OCI-LY3 (cell line): ENCODE measurements around the gene RIN3.
"Not testable (repeated sequence)": the region's sequence is repeated elsewhere in the genome, so short reads cannot be mapped to it uniquely, and the experiment has no call there.

Source experiments
- H2AFZ ChIP-seq: fragments of 200-600, 300-600 bp; shearing (Covaris generic); 2 replicates; pipeline ENCODE4 v1.6.0; 2014; ENCODE audit warnings: antibody characterized with exemption, low read depth, low read length
- H3K27ac ChIP-seq: fragments of 200-600, 300-600 bp; sonication (generic); 2 replicates; pipeline ENCODE4 v1.5.1; 2014; ENCODE audit warnings: mild to moderate bottlenecking, low read length, moderate library complexity, mixed read lengths
- H3K27me3 ChIP-seq: fragments of 200-600, 300-600 bp; sonication (generic); 2 replicates; pipeline ENCODE4 v1.6.1; 2014; ENCODE audit warnings: low read depth, low read length, mixed read lengths
- H3K36me3 ChIP-seq: fragments of 200-600, 300-600 bp; sonication (generic); replicated peaks from 2 replicates; pipeline ENCODE3; 2014; ENCODE audit warnings: low read depth, low read length, mixed read lengths
- H3K4me1 ChIP-seq: fragments of 300-600, 200-600 bp; sonication (generic); 2 replicates; pipeline ENCODE4 v1.6.1; 2014; ENCODE audit warnings: low read length, mixed read lengths
- H3K4me2 ChIP-seq: fragments of 200-600, 300-600 bp; sonication (generic); 2 replicates; pipeline ENCODE4 v1.6.1; 2014; ENCODE audit warnings: low read length, mixed read lengths
- H3K4me3 ChIP-seq: fragments of 300-600, 200-600 bp; sonication (generic); 2 replicates; pipeline ENCODE4 v1.5.1; 2014; ENCODE audit warnings: antibody characterized with exemption, mild to moderate bottlenecking, low read length, moderate library complexity
- H3K79me2 ChIP-seq: fragments of 300-600, 200-600 bp; shearing (Covaris generic); 2 replicates; pipeline ENCODE4 v1.6.1; 2014; ENCODE audit warnings: mild to moderate bottlenecking, low read length, mixed read lengths
- H3K9ac ChIP-seq: fragments of 300-600, 200-600 bp; shearing (Covaris generic); 2 replicates; pipeline ENCODE4 v1.6.0; 2014; ENCODE audit warnings: mild to moderate bottlenecking, low read length, moderate library complexity
- H3K9me3 ChIP-seq: fragments of 200-600, 300-600 bp; shearing (Covaris generic); 2 replicates; pipeline ENCODE4 v1.6.1; 2014; ENCODE audit warnings: low read length, mixed read lengths; ENCODE audit not compliant: insufficient read depth
- H4K20me1 ChIP-seq: fragments of 200-600, 300-600 bp; sonication (generic); 2 replicates; pipeline ENCODE4 v1.6.1; 2016; ENCODE audit warnings: low read length, mixed read lengths; ENCODE audit not compliant: insufficient read depth
- CTCF ChIP-seq: fragments of 200-600, 300-600 bp; sonication (generic); IDR thresholded peaks from 2 replicates; pipeline ENCODE4 v1.5.1; 2014; ENCODE audit warnings: antibody characterized with exemption, low read length, low read depth
- EZH2phosphoT487 ChIP-seq: fragments of 200-600 bp; shearing (Covaris generic); IDR thresholded peaks from 2 replicates; pipeline ENCODE4 v1.6.1; 2018; ENCODE audit warnings: antibody characterized with exemption, mixed run types, low read depth

RIN3 gene

GRCh38 chr14:92712654-92713051, 199.1 kb downstream of the RIN3 start:
- Histone ChIP-seq H3K4me2 (no peak overlapping the region), H3K27ac (no peak overlapping the region), H3K9ac (no peak overlapping the region), H3K79me2 (no peaks in the 10 kb centered on the region), H4K20me1 (peaks cover 2% of the 10 kb centered on the region), H2AFZ (no peak overlapping the region), H3K4me1 (no peaks in the 10 kb centered on the region), H3K36me3 (peaks cover 9% of the 10 kb centered on the region), H3K27me3 (no peaks in the 10 kb centered on the region), H3K9me3 (no peaks in the 10 kb centered on the region), H3K4me3 (no peak overlapping the region)
- TF ChIP-seq CTCF (no peak), EZH2phosphoT487 (no peak)

DNA sequence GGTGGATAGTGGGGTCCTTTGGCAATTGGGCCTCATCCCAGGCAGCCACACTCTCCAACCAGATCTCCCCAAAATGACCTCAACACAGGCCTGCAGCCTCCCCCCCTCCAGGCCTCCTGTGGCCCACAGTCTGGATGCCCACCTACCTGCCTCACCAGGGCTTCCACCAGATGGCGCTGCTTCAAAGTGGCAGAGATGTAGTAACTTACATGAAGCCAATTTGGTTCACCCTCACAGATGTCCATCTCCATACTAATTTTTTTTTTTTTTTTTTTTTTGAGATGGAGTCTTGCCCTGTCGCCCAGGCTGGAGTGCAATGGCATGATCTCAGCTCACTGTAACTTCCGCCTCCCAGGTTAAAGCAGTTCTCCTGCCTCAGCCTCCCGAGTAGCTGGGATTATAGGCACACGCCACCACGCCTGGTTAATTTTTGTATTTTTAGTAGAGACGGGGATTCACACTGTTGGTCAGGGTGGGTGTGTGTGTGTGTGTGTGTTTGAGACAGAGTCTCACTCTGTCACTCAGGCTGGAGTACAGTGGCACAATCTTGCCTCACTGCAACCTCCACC, 201.2 kb downstream of the RIN3 start:
- H3K27me3 ChIP-seq, H3K4me3 ChIP-seq, H3K27ac ChIP-seq, H3K9me3 ChIP-seq, H3K79me2 ChIP-seq, H3K4me2 ChIP-seq, H3K9ac ChIP-seq, H3K36me3 ChIP-seq, H3K4me1 ChIP-seq, H2AFZ ChIP-seq, H4K20me1 ChIP-seq: not testable (repeated sequence)
- TF ChIP-seq CTCF: peak; percentile 85

GRCh38 chr14:92716131-92716530, 202.6 kb downstream of the RIN3 start:
- Histone ChIP-seq H3K9me3 (no peaks in the 10 kb centered on the region), H2AFZ (no peak overlapping the region), H3K4me1 (no peaks in the 10 kb centered on the region), H3K27me3 (no peaks in the 10 kb centered on the region), H3K36me3 (peaks cover 4% of the 10 kb centered on the region), H3K79me2 (no peaks in the 10 kb centered on the region), H3K27ac (no peak overlapping the region), H4K20me1 (peaks cover 2% of the 10 kb centered on the region), H3K4me3 (no peak overlapping the region), H3K4me2 (no peak overlapping the region), H3K9ac (no peak overlapping the region)
- no peak for TF ChIP-seq CTCF
- TF ChIP-seq EZH2phosphoT487: no peak

- Histone ChIP-seq H4K20me1 (no peaks in the 10 kb centered on the region; the same call in 1 of the 2 replicates), H3K27me3 (no peaks in the 10 kb centered on the region), H2AFZ (no peak overlapping the region), H3K4me3 (no peak overlapping the region), H3K79me2 (no peaks in the 10 kb centered on the region), H3K36me3 (no peaks in the 10 kb centered on the region), H3K9ac (no peak overlapping the region), H3K9me3 (no peaks in the 10 kb centered on the region), H3K4me1 (no peaks in the 10 kb centered on the region), H3K27ac (no peak overlapping the region), H3K4me2 (no peak overlapping the region)
- no peak for TF ChIP-seq EZH2phosphoT487
- TF ChIP-seq CTCF: no peak
Measured at GRCh38 chr14:92717571-92718042, 204.0 kb downstream of the RIN3 start.
